ENCODE results near the gene PPP6R2.
"Not testable (repeated sequence)": the region's sequence is repeated elsewhere in the genome, so short reads cannot be mapped to it uniquely, and the experiment has no call there.

DNA sequence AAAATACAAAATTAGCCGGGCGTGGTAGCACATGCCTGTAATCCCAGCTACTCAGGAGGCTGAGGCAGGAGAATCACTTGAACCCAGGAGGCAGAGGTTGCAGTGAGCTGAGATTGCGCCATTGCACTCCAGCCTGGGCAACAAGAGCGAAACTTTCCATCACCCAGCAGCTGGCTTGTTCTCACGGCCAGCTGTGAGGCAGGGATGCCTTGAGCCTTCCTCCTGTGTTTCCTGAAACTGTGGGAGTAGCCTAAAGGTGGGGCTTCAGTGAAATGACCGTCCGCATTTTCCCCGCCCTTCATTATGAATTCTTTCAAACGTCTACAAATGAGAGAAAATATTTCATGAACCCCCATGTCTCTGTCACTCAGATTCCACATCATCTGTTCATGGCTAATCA is 65.8 kb downstream of the PPP6R2 start:
- TF ChIP-seq, protein P1, sequence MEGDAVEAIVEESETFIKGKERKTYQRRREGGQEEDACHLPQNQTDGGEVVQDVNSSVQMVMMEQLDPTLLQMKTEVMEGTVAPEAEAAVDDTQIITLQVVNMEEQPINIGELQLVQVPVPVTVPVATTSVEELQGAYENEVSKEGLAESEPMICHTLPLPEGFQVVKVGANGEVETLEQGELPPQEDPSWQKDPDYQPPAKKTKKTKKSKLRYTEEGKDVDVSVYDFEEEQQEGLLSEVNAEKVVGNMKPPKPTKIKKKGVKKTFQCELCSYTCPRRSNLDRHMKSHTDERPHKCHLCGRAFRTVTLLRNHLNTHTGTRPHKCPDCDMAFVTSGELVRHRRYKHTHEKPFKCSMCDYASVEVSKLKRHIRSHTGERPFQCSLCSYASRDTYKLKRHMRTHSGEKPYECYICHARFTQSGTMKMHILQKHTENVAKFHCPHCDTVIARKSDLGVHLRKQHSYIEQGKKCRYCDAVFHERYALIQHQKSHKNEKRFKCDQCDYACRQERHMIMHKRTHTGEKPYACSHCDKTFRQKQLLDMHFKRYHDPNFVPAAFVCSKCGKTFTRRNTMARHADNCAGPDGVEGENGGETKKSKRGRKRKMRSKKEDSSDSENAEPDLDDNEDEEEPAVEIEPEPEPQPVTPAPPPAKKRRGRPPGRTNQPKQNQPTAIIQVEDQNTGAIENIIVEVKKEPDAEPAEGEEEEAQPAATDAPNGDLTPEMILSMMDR (IDR thresholded peaks at IDR 0.05; ENCODE audit: low read depth, low read length, poor library complexity, severe bottlenecking): not testable (repeated sequence)
- TF ChIP-seq EZH2phosphoT487 (IDR thresholded peaks at IDR 0.05; ENCODE audit: borderline replicate concordance, low read length): not testable (repeated sequence)

Measured in DOHH2 (cell line).